ENCODE measurements around the gene PCDH9. TPM values are rescaled to one million over a fixed set of nuclear protein-coding genes. Genes with fewer than 3 reads are reported as not detected.

The PCDH9 gene
- total and polyA plus RNA-seq, 2 experiments from 2014 or later: 0.31 to 0.52 TPM

GRCh38 chr13:66469745-66470144 lies 760.4 kb downstream of the PCDH9 start (continued):
- TF ChIP-seq ZNF462 (CRISPR knock-in tag; IDR thresholded peaks at IDR 0.05): no peak

GRCh38 chr13:66468656-66469055 lies 761.5 kb downstream of the PCDH9 start:
- H3K4me2 ChIP-seq: no peak overlapping the region
- ATAC-seq (no peak), DNase-seq (ENCODE audit: low spot score) (no peak)
- no peak overlapping the region for H3K4me3 ChIP-seq
- no peaks in the 10 kb centered on the region for H4K20me1 ChIP-seq (replicated peaks; ENCODE audit: insufficient read depth)
- Mint-ChIP-seq H3K27ac (no peak overlapping the region), H3K4me1 (no peaks in the 10 kb centered on the region), H3K4me3 (no peak overlapping the region), H3K36me3 (ENCODE audit: low read depth) (no peaks in the 10 kb centered on the region), H3K27me3 (ENCODE audit: insufficient read depth, low read depth, poor library complexity) (no peaks in the 10 kb centered on the region), H3K9me3 (no peaks in the 10 kb centered on the region)
- no peaks in the 10 kb centered on the region for H3K79me2 ChIP-seq (replicated peaks; ENCODE audit: insufficient read depth)
- no peak for TF ChIP-seq NANOG (IDR thresholded peaks at IDR 0.05; ENCODE audit: borderline replicate concordance)
- H3K36me3 ChIP-seq (ENCODE audit: insufficient read depth): no peaks in the 10 kb centered on the region
- H3K27ac ChIP-seq (ENCODE audit: low read depth): no peak overlapping the region
- no peaks in the 10 kb centered on the region for H3K9me2 ChIP-seq (ENCODE audit: insufficient read depth)
- no peaks in the 10 kb centered on the region for H3F3A ChIP-seq (replicated peaks; ENCODE audit: low read depth)
- H3K27me3 ChIP-seq (ENCODE audit: insufficient read depth): no peaks in the 10 kb centered on the region
- no peak overlapping the region for H2AFZ ChIP-seq
- no peaks in the 10 kb centered on the region for H3K4me1 ChIP-seq (ENCODE audit: insufficient read depth)

- H3K79me2 ChIP-seq (replicated peaks; ENCODE audit: insufficient read depth): no peaks in the 10 kb centered on the region
- no peak overlapping the region for H2AFZ ChIP-seq
- no peaks in the 10 kb centered on the region for H3K27me3 Mint-ChIP-seq (ENCODE audit: insufficient read depth, low read depth, poor library complexity)
- no peak overlapping the region for H3K4me2 ChIP-seq
- H4K20me1 ChIP-seq (replicated peaks; ENCODE audit: insufficient read depth): no peaks in the 10 kb centered on the region
- H3K4me3 ChIP-seq: no peak overlapping the region
- ATAC-seq (no peak), DNase-seq (ENCODE audit: low spot score) (no peak)
- H3K27ac ChIP-seq (ENCODE audit: low read depth): no peak overlapping the region
- no peaks in the 10 kb centered on the region for H3F3A ChIP-seq (replicated peaks; ENCODE audit: low read depth)
- no peaks in the 10 kb centered on the region for H3K36me3 Mint-ChIP-seq (ENCODE audit: low read depth)
- H3K4me3 Mint-ChIP-seq: no peak overlapping the region
- H3K9me2 ChIP-seq (ENCODE audit: insufficient read depth): no peaks in the 10 kb centered on the region
- no peaks in the 10 kb centered on the region for H3K9me3 Mint-ChIP-seq
- no peaks in the 10 kb centered on the region for H3K4me1 ChIP-seq (ENCODE audit: insufficient read depth)
- TF ChIP-seq REST (IDR thresholded peaks at IDR 0.05; ENCODE audit: unreplicated experiment) (no peak), POLR2AphosphoS5 (IDR thresholded peaks at IDR 0.05; ENCODE audit: low read depth) (no peak), CTCF (conservative IDR thresholded peaks at IDR 0.05; ENCODE audit: low read depth in 2 of 2) (no peak), EZH2 (IDR thresholded peaks at IDR 0.05; ENCODE audit: low read depth, unreplicated experiment) (no peak), NANOG (IDR thresholded peaks at IDR 0.05; ENCODE audit: borderline replicate concordance) (no peak)
- no peaks in the 10 kb centered on the region for H3K27me3 ChIP-seq (ENCODE audit: insufficient read depth)
- H3K27ac Mint-ChIP-seq: no peak overlapping the region
- peaks cover 4% of the 10 kb centered on the region; the same call in 1 of the 3 replicates for H3K4me1 Mint-ChIP-seq
- no peaks in the 10 kb centered on the region for H3K36me3 ChIP-seq (ENCODE audit: insufficient read depth)
Observed at GRCh38 chr13:66462187-66462586, 767.9 kb downstream of the PCDH9 start.

All from GM23338 (cell line).